AG09309 (cell line): ENCODE results near the gene CALML3.

ENCODE experiments used
- DNase-seq: peaks from one replicate; pipeline ENCODE4 v3.0.0-alpha.2; 2010; ENCODE audit warnings: low read depth
- H3K4me3 ChIP-seq: 2 replicates; pipeline ENCODE4 v1.5.1; 2011; ENCODE audit warnings: mild to moderate bottlenecking, low read depth, low read length, moderate library complexity; ENCODE audit not compliant: control insufficient read depth
- TF ChIP-seq, protein P1 (sequence below): IDR thresholded peaks from 2 replicates; pipeline ENCODE4 v1.5.1; 2011; ENCODE audit warnings: mild to moderate bottlenecking, low read depth, low read length, inconsistent platforms; ENCODE audit not compliant: insufficient read depth, control insufficient read depth; ENCODE audit errors: missing control alignments

Gene CALML3

DNA sequence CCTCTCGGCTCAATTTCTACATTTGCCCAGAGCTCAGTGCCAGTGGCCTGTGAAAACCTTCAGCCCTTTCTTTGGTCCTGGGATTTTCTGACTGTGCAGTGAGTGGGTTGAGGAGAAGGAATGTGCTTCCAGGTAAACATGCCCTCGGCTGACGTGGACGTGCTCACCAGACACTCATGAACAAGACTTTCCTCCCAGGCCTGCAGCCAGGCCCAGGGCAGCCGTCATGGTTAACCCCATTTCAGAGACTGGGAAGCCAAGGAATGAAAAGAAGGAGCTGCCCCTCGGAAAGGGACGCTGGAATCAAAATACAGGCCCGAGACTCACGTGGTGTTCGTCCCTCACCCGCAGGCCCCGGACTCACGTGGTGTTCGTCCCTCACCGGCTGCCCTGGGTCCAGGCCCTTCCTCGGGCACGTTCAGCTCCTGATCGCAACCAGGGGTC lies 16.6 kb upstream of the CALML3 start:
- no peak overlapping the region for H3K4me3 ChIP-seq
- DNase-seq, result no peak
- TF ChIP-seq, protein P1, sequence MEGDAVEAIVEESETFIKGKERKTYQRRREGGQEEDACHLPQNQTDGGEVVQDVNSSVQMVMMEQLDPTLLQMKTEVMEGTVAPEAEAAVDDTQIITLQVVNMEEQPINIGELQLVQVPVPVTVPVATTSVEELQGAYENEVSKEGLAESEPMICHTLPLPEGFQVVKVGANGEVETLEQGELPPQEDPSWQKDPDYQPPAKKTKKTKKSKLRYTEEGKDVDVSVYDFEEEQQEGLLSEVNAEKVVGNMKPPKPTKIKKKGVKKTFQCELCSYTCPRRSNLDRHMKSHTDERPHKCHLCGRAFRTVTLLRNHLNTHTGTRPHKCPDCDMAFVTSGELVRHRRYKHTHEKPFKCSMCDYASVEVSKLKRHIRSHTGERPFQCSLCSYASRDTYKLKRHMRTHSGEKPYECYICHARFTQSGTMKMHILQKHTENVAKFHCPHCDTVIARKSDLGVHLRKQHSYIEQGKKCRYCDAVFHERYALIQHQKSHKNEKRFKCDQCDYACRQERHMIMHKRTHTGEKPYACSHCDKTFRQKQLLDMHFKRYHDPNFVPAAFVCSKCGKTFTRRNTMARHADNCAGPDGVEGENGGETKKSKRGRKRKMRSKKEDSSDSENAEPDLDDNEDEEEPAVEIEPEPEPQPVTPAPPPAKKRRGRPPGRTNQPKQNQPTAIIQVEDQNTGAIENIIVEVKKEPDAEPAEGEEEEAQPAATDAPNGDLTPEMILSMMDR, result no peak

DNA sequence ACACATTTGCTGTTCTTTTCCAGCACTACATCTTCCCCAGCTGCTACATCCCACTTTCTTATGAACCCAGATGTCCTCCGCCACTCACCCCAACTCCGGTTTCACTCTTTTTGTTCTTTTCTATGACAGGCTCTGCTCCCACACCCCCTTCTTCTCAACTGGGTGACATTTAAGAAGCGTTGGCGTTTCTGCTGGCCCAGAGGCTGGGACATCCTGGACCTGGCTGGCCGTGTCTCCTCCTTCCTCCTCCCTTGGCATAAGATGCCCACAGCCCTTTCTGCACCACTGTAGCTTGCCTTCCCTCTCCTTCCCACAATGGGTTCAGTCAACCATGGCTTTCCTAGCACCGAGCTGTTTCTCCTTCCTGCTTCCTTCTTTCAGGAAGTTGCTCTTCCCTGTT lies 16.0 kb upstream of the CALML3 start:
- TF ChIP-seq, protein P1, result no peak
- H3K4me3 ChIP-seq, result no peak overlapping the region
- no peak for DNase-seq

DNA sequence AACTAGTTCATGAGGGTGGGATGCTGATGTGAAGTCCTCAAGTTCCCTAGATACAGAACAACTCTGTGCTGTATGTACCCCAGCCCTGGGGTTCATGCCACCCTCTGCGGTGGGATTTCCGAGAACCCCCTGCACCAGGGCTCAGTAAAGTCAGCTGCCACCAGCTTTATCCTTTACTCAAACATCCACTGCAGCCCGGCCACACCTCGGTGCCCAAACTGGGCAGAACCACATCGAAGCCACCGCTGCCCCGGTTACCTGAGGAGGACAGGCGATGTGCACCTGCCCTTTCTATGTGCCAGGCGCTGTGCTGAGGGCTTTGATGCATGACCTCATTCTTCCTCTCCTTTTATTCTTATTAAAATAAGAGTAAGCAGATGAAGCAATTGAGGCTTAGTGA lies 15.5 kb upstream of the CALML3 start:
- TF ChIP-seq, protein P1, result no peak
- no peak overlapping the region for H3K4me3 ChIP-seq
- no peak for DNase-seq

DNA sequence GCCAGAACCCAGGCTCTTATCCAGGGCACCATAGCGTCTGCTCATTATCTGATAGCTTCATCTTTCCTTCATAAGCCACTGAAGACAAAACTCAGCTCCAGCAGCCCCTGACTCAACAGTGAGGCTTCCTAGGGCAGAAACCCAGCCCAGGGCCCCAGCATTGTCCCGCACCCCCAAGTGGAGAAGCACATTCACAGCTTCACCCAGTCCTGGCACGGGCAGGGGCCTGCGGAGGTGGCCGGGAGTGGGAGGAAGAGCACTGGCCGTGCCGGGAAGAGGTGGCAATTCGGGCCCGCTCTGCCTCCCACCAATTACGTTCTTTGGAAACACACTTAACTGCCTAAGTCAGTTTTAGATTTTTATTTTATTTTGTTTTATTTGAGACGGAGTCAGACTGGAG lies 15.1 kb upstream of the CALML3 start:
- TF ChIP-seq, protein P1, result no peak
- no peak overlapping the region for H3K4me3 ChIP-seq
- DNase-seq, result no peak

DNA sequence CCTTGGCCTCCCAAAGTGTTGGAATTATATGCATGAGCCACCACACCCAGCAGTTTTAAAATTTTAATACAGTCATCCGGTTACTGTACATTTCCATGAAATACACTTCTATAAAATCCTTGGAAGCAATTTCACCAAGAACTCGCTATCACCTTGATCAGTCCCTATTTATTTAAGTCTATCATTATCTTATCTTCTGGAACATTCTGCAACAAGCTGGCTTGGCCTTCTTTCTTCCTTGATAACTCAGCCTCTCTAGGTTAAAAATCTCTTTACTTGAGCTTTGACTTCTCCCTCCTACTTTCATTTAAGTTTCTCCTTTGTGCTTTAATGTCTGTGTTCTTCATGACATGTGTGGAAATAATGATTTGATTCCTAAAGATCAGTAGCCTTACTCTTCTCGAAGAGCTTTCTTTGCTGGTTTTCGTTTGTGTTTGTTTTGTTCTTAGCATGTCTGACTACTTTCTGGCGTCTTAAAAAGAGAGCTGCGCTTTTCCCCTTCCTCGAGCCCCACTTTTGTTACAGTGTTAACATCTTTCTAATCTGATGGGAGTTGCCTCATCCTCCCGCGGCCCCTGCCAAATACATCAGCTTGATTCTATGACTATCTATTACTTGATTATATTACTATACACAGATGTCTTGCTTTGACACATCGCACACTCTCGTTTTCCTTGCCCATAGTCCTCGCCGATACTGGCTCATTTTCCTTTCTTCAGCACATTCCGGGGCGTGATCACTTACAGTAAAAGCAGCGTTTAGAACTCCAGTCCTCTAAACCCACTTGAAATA lies 14.3 kb upstream of the CALML3 start:
- no peak for DNase-seq
- no peak overlapping the region for H3K4me3 ChIP-seq
- TF ChIP-seq, protein P1, result no peak

DNA sequence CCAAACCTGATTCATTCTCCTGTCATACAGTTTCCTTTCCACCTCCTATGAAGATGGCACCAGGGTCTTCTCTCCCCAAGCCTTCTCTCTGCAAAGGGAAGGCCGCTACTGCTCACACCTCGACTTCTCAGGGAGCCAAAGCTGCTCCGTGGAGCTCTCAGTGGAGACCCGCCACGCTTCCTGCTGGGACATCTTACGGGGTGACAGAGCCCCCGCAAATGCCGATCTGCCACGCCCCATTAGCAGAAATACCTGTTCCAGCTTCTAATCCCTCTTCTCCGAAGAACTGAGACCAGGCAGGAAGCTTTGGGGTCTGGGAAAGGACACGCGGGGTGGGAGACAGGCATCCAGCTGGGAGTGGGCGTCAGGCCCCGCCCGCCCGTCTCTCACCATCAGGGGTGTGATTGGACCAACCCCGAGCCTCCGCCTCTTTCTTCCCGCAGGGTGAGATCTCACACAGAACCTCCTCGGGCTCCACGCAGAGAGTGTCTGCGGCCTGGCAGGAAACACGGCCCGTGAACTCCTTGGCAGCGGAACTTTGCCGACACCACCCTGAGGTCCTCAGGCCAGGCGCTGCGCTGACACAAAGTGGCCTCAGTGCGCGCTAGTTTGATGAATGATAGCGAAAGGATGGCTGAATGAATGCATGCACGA lies 13.4 kb upstream of the CALML3 start:
- TF ChIP-seq, protein P1, result no peak
- no peak overlapping the region for H3K4me3 ChIP-seq
- DNase-seq, result no peak
